ENCODE measurements around the gene NSD1. TPM values are rescaled to one million over a fixed set of nuclear protein-coding genes. Genes with fewer than 3 reads are reported as not detected.
"Not testable (repeated sequence)": the region's sequence is repeated elsewhere in the genome, so short reads cannot be mapped to it uniquely, and the experiment has no call there.

NSD1 gene
- polyA plus RNA-seq, 1 donor from 2014 or later: 12.8 TPM

DNA sequence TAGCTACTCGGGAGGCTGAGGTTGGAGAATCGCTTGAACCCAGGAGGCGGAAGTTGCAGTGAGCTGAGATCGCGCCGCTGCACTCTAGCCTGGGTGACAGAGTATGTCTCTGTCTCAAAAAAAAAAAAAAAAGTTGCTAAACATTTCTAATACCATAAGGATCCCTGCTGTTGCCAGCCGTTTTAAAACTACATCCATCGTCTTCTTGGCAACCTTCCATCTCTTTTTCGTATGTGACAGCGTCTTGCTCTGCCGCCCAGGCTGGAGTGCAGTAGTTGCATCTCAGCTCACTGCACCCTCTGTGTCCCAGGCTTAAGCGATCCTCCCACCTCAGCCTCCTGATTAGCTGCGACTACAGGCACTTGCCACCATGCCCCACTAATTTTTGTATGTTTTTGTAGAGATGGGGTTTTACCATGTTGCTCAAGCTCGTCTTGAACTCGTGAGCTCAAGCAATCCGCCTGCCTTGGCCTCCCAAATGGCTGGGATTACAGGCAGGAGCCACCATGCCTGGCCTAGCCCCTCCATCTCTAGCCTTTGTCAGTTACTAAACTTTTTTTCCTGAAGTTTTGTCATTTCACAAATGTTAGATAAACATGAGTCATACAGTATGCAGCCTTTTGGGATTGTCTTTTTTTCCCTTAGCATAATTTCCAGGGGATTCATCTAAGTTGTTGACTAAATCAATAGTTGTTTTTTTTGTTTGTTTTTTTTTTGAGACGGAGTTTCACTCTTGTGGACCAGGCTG is 13.5 kb downstream of the NSD1 start:
- no peaks in the 10 kb centered on the region for H3F3A ChIP-seq (ENCODE audit: insufficient read depth, low read length, poor library complexity, severe bottlenecking)
- no peaks in the 10 kb centered on the region for H3K9me2 ChIP-seq (ENCODE audit: insufficient read depth, low read length)
- no peaks in the 10 kb centered on the region for H4K20me1 ChIP-seq (ENCODE audit: insufficient read depth)
- H3K27me3 ChIP-seq (ENCODE audit: insufficient read depth, low read depth, low read length): no peaks in the 10 kb centered on the region
- H3K79me2 ChIP-seq (replicated peaks; ENCODE audit: insufficient read depth, low read length): peaks cover 11% of the 10 kb centered on the region
- no peak overlapping the region for H3K4me2 ChIP-seq (ENCODE audit: low read length)
- no peak overlapping the region for H3K9ac ChIP-seq (ENCODE audit: low read length)
- TF ChIP-seq EZH2 (IDR thresholded peaks at IDR 0.05; ENCODE audit: borderline replicate concordance, insufficient read depth, low read length, poor library complexity, severe bottlenecking) (no peak), POLR2AphosphoS5 (IDR thresholded peaks at IDR 0.05) (no peak), SMC3 (conservative IDR thresholded peaks at IDR 0.05; ENCODE audit: poor library complexity) (no peak), TAF1 (IDR thresholded peaks at IDR 0.05; ENCODE audit: low read depth) (no peak), MXI1 (conservative IDR thresholded peaks at IDR 0.05; ENCODE audit: poor library complexity, severe bottlenecking) (no peak), EP300 (conservative IDR thresholded peaks at IDR 0.05; ENCODE audit: poor library complexity, severe bottlenecking) (no peak), RAD21 (conservative IDR thresholded peaks at IDR 0.05) (no peak)
- TF ChIP-seq, protein P1, sequence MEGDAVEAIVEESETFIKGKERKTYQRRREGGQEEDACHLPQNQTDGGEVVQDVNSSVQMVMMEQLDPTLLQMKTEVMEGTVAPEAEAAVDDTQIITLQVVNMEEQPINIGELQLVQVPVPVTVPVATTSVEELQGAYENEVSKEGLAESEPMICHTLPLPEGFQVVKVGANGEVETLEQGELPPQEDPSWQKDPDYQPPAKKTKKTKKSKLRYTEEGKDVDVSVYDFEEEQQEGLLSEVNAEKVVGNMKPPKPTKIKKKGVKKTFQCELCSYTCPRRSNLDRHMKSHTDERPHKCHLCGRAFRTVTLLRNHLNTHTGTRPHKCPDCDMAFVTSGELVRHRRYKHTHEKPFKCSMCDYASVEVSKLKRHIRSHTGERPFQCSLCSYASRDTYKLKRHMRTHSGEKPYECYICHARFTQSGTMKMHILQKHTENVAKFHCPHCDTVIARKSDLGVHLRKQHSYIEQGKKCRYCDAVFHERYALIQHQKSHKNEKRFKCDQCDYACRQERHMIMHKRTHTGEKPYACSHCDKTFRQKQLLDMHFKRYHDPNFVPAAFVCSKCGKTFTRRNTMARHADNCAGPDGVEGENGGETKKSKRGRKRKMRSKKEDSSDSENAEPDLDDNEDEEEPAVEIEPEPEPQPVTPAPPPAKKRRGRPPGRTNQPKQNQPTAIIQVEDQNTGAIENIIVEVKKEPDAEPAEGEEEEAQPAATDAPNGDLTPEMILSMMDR (IDR thresholded peaks at IDR 0.05; ENCODE audit: poor library complexity, severe bottlenecking): no peak
- TF ChIP-seq, protein P2, sequence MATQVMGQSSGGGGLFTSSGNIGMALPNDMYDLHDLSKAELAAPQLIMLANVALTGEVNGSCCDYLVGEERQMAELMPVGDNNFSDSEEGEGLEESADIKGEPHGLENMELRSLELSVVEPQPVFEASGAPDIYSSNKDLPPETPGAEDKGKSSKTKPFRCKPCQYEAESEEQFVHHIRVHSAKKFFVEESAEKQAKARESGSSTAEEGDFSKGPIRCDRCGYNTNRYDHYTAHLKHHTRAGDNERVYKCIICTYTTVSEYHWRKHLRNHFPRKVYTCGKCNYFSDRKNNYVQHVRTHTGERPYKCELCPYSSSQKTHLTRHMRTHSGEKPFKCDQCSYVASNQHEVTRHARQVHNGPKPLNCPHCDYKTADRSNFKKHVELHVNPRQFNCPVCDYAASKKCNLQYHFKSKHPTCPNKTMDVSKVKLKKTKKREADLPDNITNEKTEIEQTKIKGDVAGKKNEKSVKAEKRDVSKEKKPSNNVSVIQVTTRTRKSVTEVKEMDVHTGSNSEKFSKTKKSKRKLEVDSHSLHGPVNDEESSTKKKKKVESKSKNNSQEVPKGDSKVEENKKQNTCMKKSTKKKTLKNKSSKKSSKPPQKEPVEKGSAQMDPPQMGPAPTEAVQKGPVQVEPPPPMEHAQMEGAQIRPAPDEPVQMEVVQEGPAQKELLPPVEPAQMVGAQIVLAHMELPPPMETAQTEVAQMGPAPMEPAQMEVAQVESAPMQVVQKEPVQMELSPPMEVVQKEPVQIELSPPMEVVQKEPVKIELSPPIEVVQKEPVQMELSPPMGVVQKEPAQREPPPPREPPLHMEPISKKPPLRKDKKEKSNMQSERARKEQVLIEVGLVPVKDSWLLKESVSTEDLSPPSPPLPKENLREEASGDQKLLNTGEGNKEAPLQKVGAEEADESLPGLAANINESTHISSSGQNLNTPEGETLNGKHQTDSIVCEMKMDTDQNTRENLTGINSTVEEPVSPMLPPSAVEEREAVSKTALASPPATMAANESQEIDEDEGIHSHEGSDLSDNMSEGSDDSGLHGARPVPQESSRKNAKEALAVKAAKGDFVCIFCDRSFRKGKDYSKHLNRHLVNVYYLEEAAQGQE (IDR thresholded peaks at IDR 0.05; ENCODE audit: borderline replicate concordance): no peak
- H3K36me3 ChIP-seq (ENCODE audit: insufficient read depth, low read length): no peaks in the 10 kb centered on the region
- no peak overlapping the region for H3K27ac ChIP-seq (ENCODE audit: low read length)
- no peak overlapping the region for H3K4me3 ChIP-seq (ENCODE audit: low read length)
- H2AFZ ChIP-seq (ENCODE audit: low read depth, low read length): no peak overlapping the region
- no peaks in the 10 kb centered on the region for H3K9me3 ChIP-seq (ENCODE audit: low read length)

DNA sequence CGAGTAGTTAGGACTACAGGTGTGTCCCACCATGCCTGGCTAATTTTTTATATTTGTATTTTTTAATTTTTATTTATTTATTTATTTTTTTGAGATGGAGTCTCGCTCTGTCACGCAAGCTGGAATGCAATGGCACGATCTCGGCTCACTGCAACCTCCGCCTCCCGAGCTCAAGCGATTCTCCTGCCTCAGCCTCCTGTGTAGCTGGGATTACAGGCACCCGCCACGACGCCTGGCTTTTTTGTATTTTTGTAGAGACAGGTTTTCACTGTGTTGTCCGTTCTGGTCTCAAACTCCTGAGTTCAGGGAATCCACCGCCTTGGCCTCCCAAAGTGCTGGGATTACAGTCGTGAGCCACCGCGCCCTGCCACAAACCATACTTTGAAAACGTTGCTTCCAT is 16.5 kb downstream of the NSD1 start:
- H3K4me2 ChIP-seq (ENCODE audit: low read length); H3K27ac ChIP-seq (ENCODE audit: low read length); H3K9ac ChIP-seq (ENCODE audit: low read length); H3K9me2 ChIP-seq (ENCODE audit: insufficient read depth, low read length); H3K36me3 ChIP-seq (ENCODE audit: insufficient read depth, low read length); H3K9me3 ChIP-seq (ENCODE audit: low read length); H3F3A ChIP-seq (ENCODE audit: insufficient read depth, low read length, poor library complexity, severe bottlenecking); H3K79me2 ChIP-seq (replicated peaks; ENCODE audit: insufficient read depth, low read length); H2AFZ ChIP-seq (ENCODE audit: low read depth, low read length); H3K4me3 ChIP-seq (ENCODE audit: low read length); H4K20me1 ChIP-seq (ENCODE audit: insufficient read depth); H3K27me3 ChIP-seq (ENCODE audit: insufficient read depth, low read depth, low read length): not testable (repeated sequence)

Measured in neural cell (in vitro differentiated cells).